ENCODE measurements around the gene ART5.

DNA sequence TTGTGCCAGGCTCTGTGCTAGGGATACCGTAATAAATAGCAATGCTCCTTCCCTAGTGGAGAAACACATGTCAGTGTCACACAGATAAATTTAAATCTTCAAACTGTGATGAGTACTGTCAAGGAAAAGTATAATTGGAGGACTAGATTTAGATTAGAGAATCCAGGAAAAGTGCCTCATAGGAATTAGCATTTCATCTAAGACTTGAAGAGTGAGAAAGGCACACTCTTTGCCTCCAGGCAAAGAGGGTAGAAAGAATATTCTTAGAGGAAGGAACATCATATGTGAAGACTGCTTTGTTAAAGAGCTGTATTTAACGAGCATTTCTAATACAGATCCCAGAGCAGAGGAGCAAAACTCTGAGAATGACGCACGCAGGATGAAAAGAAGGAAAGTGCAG lies 30.9 kb downstream of the ART5 start:
- TF ChIP-seq, protein P1, sequence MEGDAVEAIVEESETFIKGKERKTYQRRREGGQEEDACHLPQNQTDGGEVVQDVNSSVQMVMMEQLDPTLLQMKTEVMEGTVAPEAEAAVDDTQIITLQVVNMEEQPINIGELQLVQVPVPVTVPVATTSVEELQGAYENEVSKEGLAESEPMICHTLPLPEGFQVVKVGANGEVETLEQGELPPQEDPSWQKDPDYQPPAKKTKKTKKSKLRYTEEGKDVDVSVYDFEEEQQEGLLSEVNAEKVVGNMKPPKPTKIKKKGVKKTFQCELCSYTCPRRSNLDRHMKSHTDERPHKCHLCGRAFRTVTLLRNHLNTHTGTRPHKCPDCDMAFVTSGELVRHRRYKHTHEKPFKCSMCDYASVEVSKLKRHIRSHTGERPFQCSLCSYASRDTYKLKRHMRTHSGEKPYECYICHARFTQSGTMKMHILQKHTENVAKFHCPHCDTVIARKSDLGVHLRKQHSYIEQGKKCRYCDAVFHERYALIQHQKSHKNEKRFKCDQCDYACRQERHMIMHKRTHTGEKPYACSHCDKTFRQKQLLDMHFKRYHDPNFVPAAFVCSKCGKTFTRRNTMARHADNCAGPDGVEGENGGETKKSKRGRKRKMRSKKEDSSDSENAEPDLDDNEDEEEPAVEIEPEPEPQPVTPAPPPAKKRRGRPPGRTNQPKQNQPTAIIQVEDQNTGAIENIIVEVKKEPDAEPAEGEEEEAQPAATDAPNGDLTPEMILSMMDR (IDR thresholded peaks at IDR 0.05): no peak
- TF ChIP-seq POLR2A (IDR thresholded peaks at IDR 0.05): no peak
